GM12865 (cell line): ENCODE data around the gene SRM.
"Not testable (repeated sequence)": the region's sequence is repeated elsewhere in the genome, so short reads cannot be mapped to it uniquely, and the experiment has no call there.

ENCODE experiments used
- DNase-seq: peaks from one replicate; pipeline ENCODE4 v3.0.0; 2010; ENCODE audit warnings: low read depth
- H3K4me3 ChIP-seq: 2 replicates; pipeline ENCODE4 v1.5.1; 2011; ENCODE audit warnings: mild to moderate bottlenecking, low read depth, low read length, control low read depth
- TF ChIP-seq, protein P1 (sequence below): IDR thresholded peaks from 2 replicates; pipeline ENCODE4 v1.5.1; 2011; ENCODE audit warnings: low read length, control low read depth, low read depth, inconsistent platforms; ENCODE audit not compliant: insufficient read depth; ENCODE audit errors: missing control alignments

The SRM gene

DNA sequence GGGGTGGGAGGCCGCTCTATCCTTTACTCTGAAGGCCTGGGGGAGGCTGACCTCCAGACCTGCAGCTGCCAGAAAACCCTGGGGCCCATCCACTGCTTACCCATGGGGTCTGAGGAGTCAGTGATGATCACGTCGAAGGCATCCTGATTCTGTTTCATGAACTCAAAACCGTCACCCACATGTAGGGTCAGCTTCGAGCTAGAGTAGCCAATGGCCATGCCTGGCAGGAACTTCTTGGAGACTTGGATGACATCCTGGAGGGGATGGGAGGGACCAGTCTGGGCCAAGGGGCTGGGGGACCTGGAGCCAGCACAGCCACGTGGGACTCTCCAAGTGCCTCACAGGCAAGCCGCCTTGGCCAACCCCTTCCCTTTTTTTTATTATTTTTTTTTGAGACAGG, 3.3 kb downstream of the SRM start:
- DNase-seq, result no peak
- TF ChIP-seq, protein P1, sequence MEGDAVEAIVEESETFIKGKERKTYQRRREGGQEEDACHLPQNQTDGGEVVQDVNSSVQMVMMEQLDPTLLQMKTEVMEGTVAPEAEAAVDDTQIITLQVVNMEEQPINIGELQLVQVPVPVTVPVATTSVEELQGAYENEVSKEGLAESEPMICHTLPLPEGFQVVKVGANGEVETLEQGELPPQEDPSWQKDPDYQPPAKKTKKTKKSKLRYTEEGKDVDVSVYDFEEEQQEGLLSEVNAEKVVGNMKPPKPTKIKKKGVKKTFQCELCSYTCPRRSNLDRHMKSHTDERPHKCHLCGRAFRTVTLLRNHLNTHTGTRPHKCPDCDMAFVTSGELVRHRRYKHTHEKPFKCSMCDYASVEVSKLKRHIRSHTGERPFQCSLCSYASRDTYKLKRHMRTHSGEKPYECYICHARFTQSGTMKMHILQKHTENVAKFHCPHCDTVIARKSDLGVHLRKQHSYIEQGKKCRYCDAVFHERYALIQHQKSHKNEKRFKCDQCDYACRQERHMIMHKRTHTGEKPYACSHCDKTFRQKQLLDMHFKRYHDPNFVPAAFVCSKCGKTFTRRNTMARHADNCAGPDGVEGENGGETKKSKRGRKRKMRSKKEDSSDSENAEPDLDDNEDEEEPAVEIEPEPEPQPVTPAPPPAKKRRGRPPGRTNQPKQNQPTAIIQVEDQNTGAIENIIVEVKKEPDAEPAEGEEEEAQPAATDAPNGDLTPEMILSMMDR, result no peak

DNA sequence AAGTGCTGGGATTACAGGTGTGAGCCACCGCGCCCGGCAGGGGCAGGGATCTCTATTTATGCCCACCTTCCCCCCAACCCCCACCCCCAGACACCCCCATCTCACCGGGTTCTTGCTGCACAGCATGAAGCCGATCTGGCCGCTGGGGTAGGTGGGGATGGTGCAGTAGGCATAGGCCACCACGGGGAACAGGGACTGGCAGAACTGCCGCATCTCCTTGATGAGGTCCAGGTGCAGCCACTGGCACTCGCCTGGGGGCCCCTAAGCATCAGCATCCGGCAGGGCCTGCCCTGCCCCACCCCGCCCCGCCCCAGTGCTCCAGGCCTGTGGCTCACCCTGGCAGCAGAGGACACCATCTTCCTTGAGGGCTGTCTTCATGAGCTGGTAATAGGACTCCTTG, 4.1 kb downstream of the SRM start:
- TF ChIP-seq, protein P1, result no peak
- no peak for DNase-seq
- H3K4me3 ChIP-seq, result no peak overlapping the region

More for the DNA sequence above, 3.3 kb downstream of the SRM start:
- no peak overlapping the region for H3K4me3 ChIP-seq

DNA sequence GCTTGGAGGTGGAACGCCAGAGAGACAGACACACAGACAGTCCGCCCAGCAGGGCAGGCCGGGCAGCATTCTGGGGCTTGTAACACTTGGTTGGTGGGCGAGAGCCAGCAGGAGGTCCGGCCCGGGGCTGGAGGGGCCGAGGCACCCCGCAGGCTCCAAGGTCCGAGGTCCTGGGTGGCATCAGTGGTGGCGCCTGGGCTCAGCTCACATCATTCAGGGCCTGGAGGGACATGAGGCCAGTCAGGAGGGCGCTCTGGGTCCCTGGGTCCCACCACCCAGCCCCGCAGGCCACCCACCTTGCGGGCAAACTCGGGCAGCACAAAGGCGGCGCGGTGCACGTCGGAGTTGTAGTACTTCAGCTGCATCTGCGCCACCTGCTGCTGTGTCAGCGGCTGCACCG, 5.2 kb downstream of the SRM start:
- TF ChIP-seq, protein P1, result no peak
- no peak overlapping the region for H3K4me3 ChIP-seq
- no peak for DNase-seq

DNA sequence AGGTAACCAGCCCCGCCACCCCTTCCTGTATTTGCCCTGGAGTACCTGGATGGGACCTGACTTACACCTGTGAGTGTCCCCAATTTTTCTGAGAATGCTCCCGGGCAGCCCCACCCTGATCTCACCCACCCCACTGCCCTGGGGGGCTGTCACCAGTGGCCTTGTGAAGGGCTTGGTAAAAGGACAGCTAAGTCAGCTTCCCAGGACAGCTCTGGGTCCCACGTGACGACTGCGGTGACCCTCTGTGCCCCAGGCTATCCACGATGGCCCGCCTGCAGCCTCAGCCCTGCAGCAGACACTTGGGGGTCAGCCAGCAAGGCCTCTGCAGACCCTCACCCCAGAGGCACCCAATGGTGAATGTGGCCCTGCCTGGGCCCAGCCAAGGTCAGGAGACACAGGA, 5.6 kb downstream of the SRM start:
- no peak for DNase-seq
- TF ChIP-seq, protein P1, result no peak
- no peak overlapping the region for H3K4me3 ChIP-seq

DNA sequence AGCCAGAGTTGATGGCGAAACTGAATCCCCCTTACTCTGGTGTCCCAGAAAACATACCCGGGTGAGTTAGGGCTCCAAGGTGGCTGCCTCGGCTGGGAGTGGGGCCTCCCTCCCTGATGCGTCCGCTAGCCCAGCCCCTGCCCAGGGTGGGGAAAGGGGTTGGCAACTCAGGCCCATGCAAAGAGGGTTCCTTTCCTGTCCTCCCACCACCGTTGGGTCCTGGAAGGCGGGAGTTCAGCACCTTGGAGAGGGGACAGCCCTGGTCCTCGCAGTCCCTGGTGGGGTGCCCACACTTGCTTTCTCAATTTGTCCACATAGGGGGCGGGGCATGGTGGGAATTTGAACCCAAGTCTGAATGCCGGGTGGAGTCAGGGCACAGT, 6.1 kb downstream of the SRM start:
- TF ChIP-seq, protein P1, result no peak
- no peak overlapping the region for H3K4me3 ChIP-seq
- DNase-seq, result peak; percentile 35

DNA sequence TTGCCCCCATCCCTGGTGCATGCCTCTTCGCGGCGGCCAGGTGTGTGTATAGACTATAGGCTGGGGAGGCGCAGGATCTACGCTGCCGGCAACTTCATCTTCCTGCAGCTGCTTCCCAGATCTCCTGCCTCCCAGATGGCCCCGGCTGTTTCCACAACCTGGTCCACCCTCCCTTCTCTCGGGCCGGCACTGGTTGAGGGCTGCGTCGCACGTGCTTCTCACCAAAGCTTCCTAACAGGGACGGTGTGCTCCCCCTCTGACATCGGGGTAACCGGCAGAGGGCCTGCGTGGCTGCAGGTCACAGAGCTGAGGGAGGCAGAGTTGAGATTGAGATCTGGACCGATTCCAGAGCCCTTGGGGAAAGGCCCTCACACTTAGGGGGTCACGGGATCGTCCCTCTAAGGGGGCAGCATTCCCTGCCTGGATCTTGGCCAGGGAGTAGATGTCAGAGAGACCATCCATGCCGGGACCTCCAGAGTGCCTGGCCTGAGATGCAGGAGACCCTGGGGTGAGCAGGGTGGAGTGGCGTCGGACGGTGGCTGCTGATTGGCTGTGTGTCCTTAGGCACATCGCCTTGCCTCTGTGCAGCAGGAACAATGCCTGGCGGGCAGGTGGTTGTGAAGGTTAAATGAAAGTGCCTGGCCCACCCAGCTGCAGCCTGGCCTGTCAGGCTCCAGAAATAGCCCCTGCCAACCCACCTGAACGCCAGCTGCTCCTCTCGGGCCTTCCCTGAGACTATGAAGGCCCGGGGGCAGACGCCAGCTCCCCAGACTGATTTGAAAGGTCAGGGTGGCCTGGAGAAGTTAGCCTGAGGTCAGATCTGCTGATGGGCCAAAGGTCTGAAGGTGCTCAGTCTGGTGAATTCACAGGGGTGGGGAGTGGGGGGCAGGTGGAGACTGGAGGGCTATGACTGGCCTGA, 6.7 kb downstream of the SRM start:
- peak; percentile 65 for DNase-seq
- H3K4me3 ChIP-seq, result no peak overlapping the region
- TF ChIP-seq, protein P1, result peak; percentile 9

DNA sequence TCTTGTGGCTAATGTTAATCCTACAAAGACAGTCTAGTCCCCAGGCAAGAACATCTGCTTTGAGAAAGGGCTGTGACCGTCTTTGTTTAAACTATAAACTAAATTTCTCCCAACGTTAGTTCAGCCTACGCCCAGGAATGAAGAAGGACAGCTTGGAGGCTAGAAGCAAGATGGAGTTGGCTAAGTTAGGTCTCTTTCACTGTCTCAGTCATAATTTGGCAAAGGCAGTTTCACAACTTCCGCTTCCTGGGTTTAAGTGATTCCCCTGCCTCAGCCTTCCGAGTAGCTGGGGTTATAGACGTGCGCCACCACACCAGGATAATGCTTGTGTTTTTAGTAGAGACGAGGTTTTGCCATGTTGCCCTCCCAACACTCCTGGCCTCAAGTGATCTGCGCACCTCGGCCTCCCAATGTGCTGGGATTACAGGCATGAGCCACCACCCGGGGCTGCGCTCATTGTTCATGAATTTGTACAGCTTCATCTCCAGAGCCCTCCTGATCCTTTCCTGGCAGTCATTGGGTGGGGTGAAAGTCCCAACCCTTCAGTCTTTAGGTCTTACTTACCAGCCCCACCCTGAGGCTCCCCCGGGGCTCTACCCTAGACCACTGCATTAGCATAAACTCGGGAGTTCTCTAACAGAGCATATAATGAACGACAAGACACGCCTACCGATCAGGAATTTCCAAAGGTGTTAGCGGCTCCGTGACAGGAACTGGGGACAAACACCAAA, 7.9 kb downstream of the SRM start:
- no peak overlapping the region for H3K4me3 ChIP-seq
- DNase-seq, result peak; percentile 66
- TF ChIP-seq, protein P1, result no peak

DNA sequence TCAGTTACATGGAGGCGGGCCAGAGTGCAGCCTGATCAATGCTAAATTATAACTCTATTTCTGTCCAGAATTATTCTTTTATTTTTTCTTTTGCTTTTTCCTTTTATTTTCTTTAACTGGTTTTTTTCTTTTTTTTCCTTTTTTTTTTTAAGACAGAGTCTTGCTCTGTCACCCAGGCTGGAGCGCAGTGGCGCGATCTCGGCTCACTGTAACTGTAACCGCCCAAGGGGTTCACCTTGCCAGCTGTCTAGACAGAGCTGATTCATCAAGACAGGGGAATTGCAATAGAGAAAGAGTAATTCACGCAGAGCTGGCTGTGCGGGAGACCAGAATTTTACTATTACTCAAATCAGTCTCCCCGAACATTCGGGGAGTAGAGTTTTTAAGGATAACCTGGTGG, 8.7 kb downstream of the SRM start:
- H3K4me3 ChIP-seq, DNase-seq: not testable (repeated sequence)
